Measurements from ENCODE around the gene CD70.
"Not testable (repeated sequence)": the region's sequence is repeated elsewhere in the genome, so short reads cannot be mapped to it uniquely, and the experiment has no call there.

The CD70 gene

DNA sequence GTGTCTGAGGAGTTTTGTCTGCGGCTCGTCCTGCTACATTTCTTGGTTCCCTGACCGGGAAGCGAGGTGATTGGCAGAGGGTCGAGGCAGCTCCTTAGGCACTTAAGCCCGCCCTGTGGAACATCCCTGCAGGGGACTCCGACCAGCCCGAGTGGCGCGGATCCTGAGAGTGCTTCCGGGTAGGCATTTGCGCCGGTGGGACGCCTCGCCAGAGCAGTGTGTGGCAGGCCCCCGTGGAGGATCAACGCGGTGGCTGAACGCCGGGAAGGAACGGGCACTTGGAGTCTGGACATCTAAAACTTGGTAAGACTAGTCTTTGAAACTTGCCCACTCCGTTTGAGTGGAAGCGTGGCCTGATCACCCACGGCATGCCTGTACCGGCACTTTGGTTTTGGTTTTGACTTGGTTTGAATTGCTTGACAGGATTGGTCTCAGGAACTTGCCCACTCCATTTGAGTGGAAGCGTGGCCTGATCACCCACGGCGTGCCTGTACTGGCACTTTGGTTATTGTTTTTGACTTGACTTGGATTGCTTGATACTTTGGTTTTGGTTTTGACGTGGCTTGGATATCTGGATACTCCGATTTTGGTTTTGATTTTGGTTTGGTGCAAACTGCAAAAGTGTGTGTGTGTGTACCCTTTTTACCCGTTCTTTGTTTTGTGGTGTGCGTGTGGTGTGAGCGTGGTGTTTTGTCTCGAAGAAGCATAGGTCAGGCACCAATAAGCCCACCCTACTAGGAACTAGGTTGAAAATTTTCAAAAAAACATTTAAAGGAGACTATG, 6.7 kb upstream of the CD70 start:
- not testable (repeated sequence) for DNase-seq

DNA sequence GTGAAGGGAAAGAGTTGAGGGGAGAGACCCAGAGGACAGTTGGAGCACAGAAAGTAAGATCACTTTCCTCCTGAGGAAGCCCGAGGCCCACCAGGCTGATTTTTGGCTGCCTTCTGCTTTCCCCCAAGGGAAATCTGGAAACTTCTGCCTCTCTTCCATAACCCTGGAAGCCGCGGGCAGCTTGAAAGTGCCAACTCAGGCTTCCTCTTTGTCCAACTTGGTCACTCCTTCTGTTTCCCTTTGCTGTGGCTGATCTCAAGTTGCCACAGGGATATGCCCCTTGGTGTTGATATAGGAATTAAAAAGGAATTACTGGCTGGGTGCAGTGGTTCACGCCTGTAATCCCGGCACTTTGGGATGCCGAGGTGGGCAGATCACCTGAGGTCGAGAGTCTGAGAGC, 5.7 kb upstream of the CD70 start:
- no peak for DNase-seq

DNA sequence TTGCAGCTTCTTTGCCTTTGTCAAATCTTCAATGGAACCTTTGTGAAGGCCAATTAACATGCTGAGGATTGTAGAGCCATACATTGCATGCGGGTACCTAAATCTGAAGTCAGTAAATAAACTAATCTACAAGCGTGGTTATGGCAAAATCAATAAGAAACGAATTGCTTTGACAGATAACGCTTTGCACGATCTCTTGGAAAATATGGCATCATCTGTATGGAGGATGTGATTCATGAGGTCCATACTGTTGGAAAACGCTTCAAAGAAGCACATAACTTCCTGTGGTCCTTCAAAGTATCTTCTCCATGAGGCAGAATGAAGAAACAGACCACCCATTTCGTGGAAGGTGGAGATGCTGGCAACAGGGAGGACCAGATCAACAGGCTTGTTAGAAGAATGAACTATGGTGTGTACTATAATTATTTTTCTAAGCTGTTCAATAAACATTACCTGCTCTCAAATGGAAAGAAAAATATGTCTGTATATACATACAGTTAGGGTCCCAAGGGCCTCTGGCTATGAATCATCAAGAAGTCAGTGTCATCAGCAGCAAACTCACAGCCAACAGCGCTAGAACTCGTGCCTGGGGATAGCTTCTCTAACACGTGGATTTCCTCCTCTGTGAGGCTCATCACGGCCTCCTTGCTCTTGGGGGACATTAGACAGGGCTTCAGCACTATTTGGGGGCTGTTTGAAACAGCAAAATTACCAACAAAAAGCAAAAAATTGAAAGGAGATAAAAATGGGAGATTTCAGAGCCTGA, 2.9 kb upstream of the CD70 start:
- DNase-seq, result no peak

DNA sequence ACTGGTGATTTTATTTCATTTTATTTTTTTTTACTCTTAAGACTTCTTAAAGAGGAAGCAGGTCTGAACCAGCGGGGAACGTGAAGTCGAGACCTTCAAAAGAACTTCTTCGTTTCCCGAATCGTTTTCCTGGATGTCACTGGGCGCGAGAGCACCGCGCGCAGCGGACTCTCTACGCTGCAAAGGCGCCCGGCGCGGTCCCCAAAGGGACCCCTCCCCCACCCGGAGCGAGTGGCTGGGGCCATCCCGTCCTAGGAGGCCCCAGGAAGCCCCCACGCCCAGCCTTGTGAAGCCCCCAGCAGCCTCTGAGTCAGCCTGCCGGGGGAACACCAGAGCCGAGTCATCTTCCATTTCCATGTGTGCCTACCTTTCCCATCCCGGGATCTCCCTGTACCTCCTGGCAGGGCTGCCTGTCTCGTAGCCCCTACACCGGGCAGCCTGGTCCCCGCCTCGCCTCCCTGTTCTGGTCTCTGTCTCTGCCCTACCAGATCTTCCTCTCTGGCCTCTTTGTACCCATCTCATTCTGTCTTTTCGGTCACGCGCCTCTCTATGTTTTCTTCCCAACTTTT, 608 bp downstream of the CD70 start:
- no peak for DNase-seq

DNA sequence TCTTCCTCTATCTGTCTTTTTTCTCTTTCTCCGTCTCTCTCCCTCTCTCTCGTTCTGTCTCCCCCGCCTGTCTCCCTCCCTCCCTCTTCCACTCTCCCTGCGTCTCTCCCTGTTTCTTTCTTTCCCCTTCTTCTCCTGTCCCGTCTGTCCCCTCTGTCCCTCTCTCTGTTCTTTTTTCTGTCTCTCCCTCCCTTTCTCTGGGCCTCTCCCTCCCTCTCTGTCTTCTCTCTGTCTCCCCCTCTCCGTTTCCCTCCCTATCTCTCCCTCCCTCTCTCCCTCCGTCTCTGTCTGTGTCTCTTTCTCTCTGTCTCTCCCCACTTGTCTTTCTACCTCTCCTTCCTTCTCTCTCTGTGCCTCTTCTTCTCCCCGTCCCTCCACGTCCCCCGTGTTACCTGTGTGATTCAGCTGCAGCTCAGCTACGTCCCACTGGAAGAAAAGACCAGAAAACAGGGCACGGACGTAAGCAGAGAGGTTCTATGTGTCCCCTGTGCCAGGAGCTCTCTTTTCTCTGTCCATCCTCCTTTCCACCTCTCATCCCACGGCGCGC, 1.2 kb downstream of the CD70 start:
- DNase-seq, result no peak

DNA sequence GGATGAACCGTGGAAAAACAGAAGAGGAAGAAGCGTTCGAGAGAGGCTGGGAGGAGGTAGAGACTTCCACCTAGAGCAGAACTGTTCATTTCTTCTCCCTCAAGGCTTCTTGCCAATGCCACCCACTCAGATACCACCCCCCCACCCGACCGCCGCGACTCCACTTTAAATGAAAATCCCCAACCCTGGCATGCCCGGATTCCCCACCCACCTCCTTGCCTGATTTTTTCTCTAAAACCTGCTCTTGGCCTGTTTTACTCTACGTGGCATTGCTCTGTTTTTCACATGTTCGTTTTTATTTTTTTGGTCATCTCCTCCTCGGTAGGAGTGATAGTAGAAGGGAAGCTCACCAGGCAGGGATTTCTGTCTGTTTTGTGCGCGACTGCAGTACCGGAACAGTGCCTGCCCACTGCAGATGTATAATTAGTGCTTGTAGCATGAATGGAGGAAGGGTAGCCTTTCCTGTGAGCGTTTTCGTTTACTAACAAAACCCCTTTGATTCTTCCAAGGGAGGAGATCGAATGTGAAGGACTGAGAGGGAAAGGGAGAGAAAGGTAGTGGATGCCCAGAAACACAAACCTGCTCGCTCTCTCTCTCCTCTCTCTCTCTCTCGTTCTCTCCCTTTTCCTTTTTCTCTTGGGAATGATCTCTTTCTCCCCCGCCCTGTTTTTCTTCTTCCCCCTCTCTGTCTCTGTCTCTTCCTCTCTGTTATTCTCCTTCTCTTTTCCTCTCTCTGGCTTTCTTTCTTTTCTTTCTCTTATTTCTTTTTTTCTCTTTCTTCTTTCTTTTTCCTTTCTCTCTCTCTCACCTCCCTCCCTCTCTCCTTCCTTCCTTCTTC, 2.2 kb downstream of the CD70 start:
- no peak for DNase-seq

DNA sequence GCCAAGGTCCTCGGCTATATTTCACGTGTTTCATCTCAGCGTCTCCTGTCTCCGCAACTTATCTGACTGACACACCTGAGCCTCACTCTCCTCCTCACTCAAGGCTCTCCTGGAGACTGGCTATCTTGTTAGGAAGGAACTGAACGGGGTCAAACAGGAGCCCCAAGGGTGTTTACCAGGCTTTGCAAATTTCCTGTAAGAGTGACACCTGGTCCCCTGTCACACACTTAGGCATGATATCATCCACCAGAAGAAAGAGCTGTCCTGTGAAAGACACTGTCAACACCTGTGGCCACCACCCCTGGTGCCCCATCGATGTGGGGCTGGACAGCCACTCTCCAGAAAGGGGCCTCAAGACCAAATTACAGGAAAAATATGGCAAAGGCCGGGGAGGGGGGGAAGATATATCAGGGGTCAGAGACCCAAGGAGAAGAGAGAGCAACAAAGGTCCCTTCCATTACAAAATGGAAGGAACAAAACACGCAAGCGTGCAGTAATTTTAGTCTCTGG, 2.9 kb downstream of the CD70 start:
- no peak for DNase-seq

DNA sequence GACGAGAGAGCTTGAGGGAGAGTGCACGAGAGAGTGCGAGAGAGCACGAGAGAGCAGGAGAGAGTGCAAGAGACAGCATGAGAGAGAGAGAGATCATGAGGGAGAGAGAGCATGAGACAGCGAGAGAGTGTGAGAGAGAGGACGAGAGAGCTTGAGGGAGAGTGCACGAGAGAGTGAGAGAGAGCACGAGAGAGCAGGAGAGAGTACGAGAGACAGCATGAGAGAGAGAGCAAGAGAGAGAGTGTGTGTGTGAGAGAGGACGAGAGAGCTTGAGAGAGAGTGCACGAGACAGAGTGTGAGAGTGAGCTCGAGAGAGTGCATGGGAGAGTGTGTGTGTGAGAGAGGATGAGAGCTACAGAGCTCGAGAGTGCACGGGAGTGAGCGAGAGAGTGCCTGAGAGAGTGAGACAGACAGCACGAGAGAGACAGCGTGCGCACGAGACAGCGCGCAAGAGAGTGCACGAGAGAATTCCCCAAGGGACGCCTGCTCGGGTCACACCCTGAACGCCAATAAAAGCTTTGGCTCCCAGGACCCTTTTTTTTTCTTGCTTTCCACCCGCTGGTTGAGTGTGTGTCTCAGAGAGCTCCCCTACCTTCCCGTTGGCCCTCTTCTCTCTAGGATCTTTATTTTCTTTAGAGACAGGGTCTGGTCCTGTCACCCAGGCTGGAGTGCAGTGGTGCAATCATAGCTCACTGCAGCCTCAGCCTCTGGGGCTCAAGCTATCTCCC, 3.7 kb downstream of the CD70 start:
- DNase-seq, result no peak

DNA sequence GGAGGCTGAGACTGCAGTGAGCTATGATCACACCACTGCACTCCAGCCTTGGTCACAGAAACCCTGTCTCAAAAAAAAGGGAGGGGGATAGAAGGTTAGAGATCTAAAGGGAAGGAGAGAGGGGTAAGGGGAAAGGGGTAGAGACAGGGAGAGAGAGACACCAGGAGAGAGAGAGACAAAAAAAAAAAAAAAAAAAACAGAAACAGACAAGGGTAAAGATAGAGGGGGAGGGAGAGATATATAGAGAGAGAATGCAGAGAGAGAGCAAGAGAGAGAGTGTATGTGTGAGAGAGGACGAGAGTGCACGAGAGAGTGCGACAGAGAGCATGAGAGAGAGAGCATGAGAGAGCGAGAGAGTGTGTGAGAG, 4.2 kb downstream of the CD70 start:
- no peak for DNase-seq

DNA sequence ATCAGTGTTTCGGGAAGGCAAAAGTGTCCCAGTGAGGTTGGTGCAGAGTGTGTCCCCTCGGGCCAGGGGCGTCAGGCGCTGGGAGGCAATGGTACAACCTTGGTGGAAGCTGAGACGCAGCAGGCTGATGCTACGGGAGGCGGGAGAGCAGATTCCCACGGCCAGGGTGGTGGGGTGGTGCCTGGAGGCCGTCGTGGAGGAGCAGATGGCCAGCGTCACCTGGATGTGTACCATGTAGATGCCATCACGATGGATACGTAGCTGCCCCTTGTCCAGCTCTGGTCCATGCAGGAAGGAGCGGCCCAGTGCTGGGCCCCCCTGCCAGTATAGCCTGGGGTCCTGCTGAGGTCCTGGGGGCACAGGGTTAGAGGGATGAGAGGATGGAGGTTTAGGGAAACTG, 4.9 kb downstream of the CD70 start:
- DNase-seq, result no peak

DNA sequence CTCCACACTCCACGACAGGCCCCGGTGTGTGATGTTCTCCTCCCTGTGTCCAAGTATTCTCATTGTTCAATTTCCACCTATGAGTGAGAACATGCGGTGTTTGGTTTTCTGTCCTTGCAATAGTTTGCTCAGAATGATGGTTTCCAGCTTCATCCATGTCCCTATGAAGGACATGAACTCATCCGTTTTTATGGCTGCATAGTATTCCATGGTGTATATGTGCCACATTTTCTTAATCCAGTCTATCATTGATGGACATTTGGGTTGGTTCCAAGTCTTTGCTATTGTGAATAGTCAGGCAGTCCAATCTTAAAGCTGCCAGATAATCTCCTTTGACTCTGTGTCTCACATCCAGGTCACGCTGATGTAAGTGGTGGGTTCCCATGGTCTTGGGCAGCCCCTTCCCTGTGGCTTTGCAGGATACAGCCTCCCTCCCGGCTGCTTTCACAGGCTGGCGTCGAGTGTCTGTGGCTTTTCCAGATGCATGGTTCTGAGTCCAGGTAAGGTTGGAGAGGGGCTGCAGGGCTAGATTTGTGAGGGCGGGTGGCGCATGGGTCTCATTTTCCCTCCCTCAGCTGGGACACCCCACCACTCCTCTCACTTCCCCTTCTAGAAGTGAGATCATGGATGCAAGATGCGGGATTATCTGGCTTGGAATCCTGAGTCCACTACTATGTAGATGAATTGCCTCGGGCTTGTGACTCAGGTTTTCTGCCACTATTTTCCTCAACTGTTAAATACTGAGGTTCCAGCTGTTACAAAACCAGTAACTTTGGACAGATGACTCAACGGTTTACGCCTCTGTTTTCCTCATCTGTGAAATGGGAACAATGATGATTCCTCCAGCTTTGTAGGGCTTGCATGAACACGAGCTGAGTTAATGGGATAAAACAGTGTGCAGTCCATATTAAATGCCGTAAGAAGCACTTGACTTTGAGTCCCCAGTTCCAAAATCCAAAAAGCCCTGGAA, 8.2 kb downstream of the CD70 start:
- not testable (repeated sequence) for DNase-seq

DNA sequence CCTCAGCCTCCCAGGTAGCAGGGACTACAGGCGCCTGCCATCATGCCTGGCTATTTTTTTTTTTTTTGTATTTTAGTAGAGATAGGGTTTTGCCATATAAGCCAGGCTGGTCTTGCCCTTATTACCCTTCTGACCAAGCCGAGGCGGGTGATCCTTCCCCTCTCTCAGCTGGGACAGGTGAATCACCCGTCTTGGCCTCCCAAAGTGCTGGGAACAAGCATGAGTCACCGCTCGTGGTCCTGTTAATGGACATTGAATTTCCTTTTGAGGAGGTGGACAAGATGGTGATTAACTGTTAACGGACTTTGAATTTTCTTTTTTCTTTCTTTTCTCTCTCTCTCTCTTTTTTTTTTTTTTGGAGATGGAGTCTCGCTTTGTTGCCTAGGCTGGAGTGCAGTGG, 10.6 kb downstream of the CD70 start:
- no peak for DNase-seq

DNA sequence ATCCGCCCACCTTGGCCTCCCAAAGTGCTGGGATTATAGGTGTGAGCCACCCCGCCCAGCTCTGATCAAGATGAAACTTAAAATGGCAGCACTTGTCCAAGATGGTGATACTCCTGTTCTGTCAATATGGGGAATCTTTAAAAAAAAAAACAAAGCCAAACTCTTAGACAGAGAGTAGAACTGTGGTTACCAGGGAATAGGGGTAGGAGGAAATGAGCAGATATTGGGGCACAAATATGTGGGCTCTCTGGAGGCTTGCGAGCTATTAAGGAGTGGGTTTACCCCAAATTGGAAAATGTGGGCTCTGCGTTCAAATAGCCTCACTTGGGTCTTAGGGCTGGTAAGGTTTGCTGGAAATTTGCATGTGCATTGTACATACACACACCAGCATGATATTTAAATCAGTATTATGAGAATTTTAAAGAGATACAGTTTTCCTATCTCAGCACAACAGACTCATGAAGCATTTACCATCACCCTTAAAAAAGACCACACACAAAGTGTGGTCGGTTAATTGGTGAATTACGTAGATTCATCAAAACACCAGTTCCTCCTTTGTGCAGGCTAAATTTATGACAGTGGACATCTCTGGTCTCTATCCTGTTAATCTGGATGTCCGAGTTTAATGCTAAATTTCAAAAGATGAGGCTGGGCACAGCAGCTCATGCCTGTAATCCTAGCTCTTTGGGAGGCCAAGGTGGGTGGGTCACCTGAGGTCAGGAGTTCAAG, 11.3 kb downstream of the CD70 start:
- no peak for DNase-seq

DNA sequence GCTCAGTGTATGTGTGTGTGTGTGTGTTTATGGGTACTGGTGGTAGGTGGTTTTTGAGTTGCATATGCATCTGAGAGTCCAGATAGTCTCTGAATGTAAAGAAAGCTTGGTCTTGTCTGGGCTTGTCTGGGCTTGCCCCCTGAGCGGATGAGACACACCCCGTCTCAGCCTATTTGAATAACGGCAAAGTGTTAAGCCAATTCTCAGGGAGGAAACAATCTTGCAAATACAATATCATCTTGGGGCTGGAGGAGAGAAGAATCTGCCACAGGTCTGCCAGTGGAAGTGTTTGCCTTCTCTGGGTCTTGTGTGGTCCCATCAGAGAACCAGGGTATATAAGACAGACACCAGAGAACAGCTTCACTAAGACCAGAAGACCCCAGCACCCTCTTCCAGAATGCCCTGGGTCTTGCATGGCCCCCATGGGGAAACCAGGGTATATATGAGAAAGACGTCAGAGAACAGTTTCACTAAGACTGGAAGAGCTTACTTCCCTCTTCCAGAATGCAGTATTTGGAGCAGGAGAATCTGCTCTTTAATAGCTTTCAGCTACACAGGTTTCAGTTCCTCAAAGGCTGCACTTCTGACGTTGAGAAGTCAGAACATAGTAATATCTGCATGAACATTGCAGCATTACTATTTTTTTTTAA, 13.3 kb downstream of the CD70 start:
- no peak for DNase-seq

DNA sequence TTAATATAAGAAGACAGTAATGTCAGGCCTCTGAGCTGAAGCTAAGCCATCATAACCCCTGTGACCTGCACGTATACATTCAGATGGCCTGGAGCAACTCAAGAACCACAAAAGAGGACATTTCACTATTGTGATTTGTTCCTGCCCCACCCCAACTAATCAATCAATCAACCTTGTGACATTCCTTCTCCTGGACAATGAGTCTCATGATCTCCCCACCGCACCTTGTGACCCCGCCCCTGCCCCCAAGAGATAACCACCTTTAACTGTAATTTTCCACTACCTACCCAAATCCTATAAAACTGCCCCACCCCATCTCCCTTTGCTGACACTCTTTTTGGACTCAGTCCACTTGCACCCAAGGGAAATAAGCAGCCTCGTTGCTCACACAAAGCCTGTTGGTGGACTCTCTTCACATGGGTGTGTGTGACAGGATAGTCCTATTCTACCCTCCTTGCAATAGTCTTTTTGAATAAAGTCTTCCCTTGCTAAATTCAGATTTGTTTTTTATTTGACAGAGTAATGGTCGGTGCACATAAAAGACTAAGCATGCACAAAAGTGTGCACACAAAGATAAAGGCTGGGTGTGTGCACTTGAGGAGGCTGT, 14.0 kb downstream of the CD70 start:
- no peak for DNase-seq

DNA sequence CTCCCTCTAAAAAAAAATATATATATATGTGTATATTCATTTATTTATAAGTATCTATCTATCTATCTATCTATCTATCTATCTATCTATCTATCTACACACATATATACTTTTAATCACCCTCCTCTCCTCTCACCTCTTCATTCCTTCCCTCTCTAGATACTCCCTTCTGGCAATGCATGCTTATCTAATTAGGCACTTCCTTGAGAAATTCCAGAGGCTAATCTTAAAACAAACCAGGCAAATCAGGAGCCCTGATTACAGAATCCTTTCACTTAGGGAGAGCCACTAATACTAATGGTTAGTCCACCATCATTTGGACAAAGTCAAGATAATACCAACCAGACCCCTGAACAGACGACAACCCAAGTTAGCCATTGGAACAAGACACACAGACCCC, 17.6 kb downstream of the CD70 start:
- no peak for DNase-seq

DNA sequence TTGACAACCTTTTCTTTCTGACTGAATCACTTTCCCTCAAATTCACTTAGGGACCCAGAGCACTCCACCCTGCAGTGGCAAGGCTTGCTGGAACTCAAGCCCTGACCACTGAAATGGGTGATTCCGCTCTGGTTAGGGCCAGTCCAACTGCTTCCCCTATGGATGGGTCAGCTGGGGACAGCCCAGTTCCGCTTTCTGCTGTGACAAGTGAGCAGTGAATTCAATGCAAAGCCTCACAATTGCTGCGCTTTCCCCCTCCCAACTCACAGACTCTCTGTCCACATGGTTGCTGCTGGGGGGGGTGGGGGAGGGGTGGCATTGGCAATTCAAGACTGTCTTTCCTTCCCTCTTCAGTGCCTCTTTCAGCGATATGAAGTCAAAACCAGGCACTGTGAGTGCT, 18.7 kb downstream of the CD70 start:
- DNase-seq, result no peak

DNA sequence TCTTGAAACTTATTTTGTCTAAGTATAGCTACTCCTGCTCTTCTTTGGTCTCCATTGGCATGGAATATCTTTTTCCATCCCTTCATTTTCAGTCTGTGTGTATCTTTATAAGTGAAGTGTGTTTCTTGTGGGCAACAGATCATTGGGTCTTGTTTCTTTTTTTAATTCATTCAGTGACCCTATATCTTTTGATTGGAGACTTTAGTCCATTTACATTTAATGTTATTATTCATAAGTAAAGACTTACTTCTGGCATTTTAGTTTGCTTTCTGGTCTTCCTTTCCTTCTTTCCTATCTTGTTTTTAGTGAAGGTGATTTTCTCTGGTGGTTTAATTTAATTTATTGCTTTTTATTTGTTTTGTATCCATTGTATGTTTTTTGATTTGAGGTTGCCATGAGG, 19.8 kb downstream of the CD70 start:
- no peak for DNase-seq

DNA sequence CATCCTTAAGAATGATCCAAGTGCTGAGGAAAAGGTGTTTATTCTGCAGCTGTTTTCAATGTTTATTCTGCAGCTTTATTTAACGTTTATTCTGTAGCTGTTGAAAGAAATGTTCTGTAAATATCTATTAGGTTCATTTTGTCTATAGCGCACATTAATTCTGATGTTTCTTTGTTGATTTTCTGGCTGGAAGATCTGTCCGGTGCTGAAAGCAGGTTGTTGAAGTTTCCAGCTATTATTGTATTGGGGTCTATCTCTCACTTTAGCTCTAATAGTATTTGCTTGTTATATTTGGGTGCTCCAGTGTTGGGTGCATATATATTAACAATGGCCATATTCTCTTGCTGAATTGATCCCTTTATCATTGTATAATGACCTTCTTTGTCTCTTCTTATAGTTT, 20.2 kb downstream of the CD70 start:
- DNase-seq, result no peak
